ENCODE measurements around the gene FAM174A. TPM values are rescaled to one million over a fixed set of nuclear protein-coding genes. Genes with fewer than 3 reads are reported as not detected.

FAM174A gene
- polyA plus RNA-seq, 2 of the 4 experiments (the other 2 are of a cell fraction), result 13.8 to 14.6 TPM

DNA sequence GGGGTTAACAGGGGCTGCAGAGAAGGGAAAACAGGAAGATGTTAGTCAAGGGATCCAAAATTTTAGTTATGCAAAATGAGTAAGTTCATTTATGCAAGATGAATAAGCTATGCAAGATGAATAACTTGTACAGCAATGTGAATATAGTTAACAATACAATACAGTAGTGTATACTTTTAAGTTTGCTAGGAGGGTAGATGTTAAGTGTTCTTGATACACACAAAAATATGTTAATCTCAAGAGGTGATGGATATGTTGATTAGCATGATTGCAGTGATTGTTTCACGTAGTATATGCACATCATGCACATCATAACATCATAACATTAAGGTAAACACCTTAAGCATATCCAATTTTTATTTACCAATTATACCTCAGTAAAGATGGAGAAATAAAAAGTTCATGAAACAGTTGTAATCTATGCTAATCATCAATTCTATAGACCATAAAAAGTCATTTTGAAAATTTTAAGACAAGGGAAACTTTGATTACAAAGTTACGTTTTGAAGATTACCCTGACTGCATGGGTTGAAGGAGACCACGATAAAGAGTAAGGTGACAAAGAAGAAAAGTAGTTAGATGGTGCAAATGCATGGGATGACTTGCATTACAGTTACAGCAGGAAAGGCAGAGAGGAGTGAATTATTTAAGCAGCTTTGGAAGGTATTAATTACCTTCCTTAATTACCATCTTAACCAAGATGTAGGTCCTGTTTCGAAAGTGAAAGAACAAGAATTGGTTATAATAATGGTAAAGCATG lies 31.4 kb downstream of the FAM174A start:
- no peak overlapping the region for H3K27ac ChIP-seq
- no peaks in the 10 kb centered on the region for H3K9me3 ChIP-seq
- no peak overlapping the region for H3K4me3 ChIP-seq
- TF ChIP-seq FOXS1 (CRISPR knock-in tag; IDR thresholded peaks at IDR 0.05) (no peak), RNF2 (IDR thresholded peaks at IDR 0.05; ENCODE audit: borderline replicate concordance, low read depth) (no peak), MYC (IDR thresholded peaks at IDR 0.05; ENCODE audit: borderline replicate concordance, low read length) (no peak), CHD4 (IDR thresholded peaks at IDR 0.05; ENCODE audit: borderline replicate concordance) (no peak), ZC3H11A (IDR thresholded peaks at IDR 0.05) (no peak)
- 86% methylated on average over 4 of the region's 4 CpGs for WGBS (ENCODE audit: missing lambda C conversion rate)
- no peak for DNase-seq (ENCODE audit: low read depth in 1 of 2, low spot score in 1 of 2)
- ATAC-seq, result no peak
- H3K4me1 ChIP-seq, result no peaks in the 10 kb centered on the region
- POLR2A ChIA-PET, result no interaction called here
- CTCF ChIA-PET, result no interaction called here
- peak; percentile 81 for FAIRE-seq
- no peak overlapping the region for H3K4me2 ChIP-seq

GRCh38 chr5:100574716-100575115 lies 39.5 kb downstream of the FAM174A start:
- Histone ChIP-seq H3K4me3 (no peak overlapping the region), H3K4me1 (peaks cover 6% of the 10 kb centered on the region; the same call in 1 of the 3 replicates), H3K27ac (no peak overlapping the region), H3K9me3 (no peaks in the 10 kb centered on the region), H3K4me2 (no peak overlapping the region)
- DNase-seq (ENCODE audit: low read depth in 1 of 2, low spot score in 1 of 2) (no peak), FAIRE-seq (no peak), ATAC-seq (no peak)
- 92% methylated on average over 2 of the region's 2 CpGs for WGBS (ENCODE audit: missing lambda C conversion rate)
- no peak for TF ChIP-seq BHLHE40 (IDR thresholded peaks at IDR 0.05; ENCODE audit: low read depth, low read length)
- TF ChIP-seq POLR2A (IDR thresholded peaks at IDR 0.05; ENCODE audit: low read length), result no peak
- TF ChIP-seq ZC3H11A (IDR thresholded peaks at IDR 0.05), result no peak
- TF ChIP-seq, protein P1, sequence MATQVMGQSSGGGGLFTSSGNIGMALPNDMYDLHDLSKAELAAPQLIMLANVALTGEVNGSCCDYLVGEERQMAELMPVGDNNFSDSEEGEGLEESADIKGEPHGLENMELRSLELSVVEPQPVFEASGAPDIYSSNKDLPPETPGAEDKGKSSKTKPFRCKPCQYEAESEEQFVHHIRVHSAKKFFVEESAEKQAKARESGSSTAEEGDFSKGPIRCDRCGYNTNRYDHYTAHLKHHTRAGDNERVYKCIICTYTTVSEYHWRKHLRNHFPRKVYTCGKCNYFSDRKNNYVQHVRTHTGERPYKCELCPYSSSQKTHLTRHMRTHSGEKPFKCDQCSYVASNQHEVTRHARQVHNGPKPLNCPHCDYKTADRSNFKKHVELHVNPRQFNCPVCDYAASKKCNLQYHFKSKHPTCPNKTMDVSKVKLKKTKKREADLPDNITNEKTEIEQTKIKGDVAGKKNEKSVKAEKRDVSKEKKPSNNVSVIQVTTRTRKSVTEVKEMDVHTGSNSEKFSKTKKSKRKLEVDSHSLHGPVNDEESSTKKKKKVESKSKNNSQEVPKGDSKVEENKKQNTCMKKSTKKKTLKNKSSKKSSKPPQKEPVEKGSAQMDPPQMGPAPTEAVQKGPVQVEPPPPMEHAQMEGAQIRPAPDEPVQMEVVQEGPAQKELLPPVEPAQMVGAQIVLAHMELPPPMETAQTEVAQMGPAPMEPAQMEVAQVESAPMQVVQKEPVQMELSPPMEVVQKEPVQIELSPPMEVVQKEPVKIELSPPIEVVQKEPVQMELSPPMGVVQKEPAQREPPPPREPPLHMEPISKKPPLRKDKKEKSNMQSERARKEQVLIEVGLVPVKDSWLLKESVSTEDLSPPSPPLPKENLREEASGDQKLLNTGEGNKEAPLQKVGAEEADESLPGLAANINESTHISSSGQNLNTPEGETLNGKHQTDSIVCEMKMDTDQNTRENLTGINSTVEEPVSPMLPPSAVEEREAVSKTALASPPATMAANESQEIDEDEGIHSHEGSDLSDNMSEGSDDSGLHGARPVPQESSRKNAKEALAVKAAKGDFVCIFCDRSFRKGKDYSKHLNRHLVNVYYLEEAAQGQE (IDR thresholded peaks at IDR 0.05), result no peak
- no peak for TF ChIP-seq FOSL2 (IDR thresholded peaks at IDR 0.05)
- no peak for TF ChIP-seq FOSL2 (CRISPR knock-in tag; IDR thresholded peaks at IDR 0.05)
- TF ChIP-seq HOXB5 (CRISPR knock-in tag; IDR thresholded peaks at IDR 0.05), result no peak
- TF ChIP-seq, protein P2, sequence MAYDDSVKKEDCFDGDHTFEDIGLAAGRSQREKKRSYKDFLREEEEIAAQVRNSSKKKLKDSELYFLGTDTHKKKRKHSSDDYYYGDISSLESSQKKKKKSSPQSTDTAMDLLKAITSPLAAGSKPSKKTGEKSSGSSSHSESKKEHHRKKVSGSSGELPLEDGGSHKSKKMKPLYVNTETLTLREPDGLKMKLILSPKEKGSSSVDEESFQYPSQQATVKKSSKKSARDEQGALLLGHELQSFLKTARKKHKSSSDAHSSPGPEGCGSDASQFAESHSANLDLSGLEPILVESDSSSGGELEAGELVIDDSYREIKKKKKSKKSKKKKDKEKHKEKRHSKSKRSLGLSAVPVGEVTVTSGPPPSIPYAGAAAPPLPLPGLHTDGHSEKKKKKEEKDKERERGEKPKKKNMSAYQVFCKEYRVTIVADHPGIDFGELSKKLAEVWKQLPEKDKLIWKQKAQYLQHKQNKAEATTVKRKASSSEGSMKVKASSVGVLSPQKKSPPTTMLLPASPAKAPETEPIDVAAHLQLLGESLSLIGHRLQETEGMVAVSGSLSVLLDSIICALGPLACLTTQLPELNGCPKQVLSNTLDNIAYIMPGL (CRISPR knock-in tag; IDR thresholded peaks at IDR 0.05; ENCODE audit: borderline replicate concordance), result no peak
- no peak for TF ChIP-seq ZFP36 (IDR thresholded peaks at IDR 0.05; ENCODE audit: borderline replicate concordance, partially characterized antibody)
- ChIA-PET POLR2A (no interaction called here), CTCF (no interaction called here)

GRCh38 chr5:100575815-100576214 lies 40.6 kb downstream of the FAM174A start:
- ChIA-PET CTCF (no interaction called here), POLR2A (no interaction called here)
- Histone ChIP-seq H3K4me1 (peaks cover 6% of the 10 kb centered on the region; the same call in 1 of the 3 replicates), H3K4me3 (no peak overlapping the region), H3K9me3 (no peaks in the 10 kb centered on the region), H3K4me2 (no peak overlapping the region), H3K27ac (no peak overlapping the region)
- TF ChIP-seq HOXA7 (CRISPR knock-in tag; IDR thresholded peaks at IDR 0.05) (no peak), EHF (CRISPR knock-in tag; IDR thresholded peaks at IDR 0.05) (no peak), USF2 (IDR thresholded peaks at IDR 0.05) (no peak), CBX8 (IDR thresholded peaks at IDR 0.05) (no peak), PHF8 (IDR thresholded peaks at IDR 0.05; ENCODE audit: borderline replicate concordance, low read depth) (no peak), CEBPB (IDR thresholded peaks at IDR 0.05) (no peak), POLR2A (IDR thresholded peaks at IDR 0.05; ENCODE audit: low read length) (no peak), ZFP36 (IDR thresholded peaks at IDR 0.05; ENCODE audit: borderline replicate concordance, partially characterized antibody) (no peak), EHMT2 (IDR thresholded peaks at IDR 0.05; ENCODE audit: low read depth) (no peak)
- no peak for DNase-seq (ENCODE audit: low read depth in 1 of 2, low spot score in 1 of 2)
- FAIRE-seq, result no peak
- ATAC-seq, result no peak
